GM18873 (cell line): ENCODE data around the gene NAT8L.

ENCODE experiments used
- ATAC-seq: cut with Tn5 transposase; IDR thresholded peaks from one replicate; pipeline ENCODE4 v1.9.1; 2021; ENCODE audit warnings: mild to moderate bottlenecking, moderate library complexity, moderate number of reproducible peaks; ENCODE audit not compliant: unreplicated experiment, low FRiP score

NAT8L gene

GRCh38 chr4:2062808-2063524 is 3.8 kb downstream of the NAT8L start:
- ATAC-seq = no peak

GRCh38 chr4:2063557-2064275 is 4.6 kb downstream of the NAT8L start:
- ATAC-seq = no peak

GRCh38 chr4:2064276-2064991 is 5.3 kb downstream of the NAT8L start:
- ATAC-seq = no peak

- no peak for ATAC-seq
Observed at GRCh38 chr4:2065106-2065930, 6.2 kb downstream of the NAT8L start.

GRCh38 chr4:2066011-2066551 is 7.0 kb downstream of the NAT8L start:
- ATAC-seq = no peak

GRCh38 chr4:2066571-2067445 is 7.7 kb downstream of the NAT8L start:
- ATAC-seq = no peak

GRCh38 chr4:2067446-2068197 is 8.5 kb downstream of the NAT8L start:
- no peak for ATAC-seq

GRCh38 chr4:2068198-2068470 is 9.0 kb downstream of the NAT8L start:
- no peak for ATAC-seq

- ATAC-seq = no peak
Observed at GRCh38 chr4:2068566-2068965, 9.4 kb downstream of the NAT8L start.

GRCh38 chr4:2069161-2069971 is 10.2 kb downstream of the NAT8L start:
- ATAC-seq = no peak

- ATAC-seq = no peak
Observed at GRCh38 chr4:2069986-2070385, 10.9 kb downstream of the NAT8L start.

GRCh38 chr4:2070421-2071251 is 11.5 kb downstream of the NAT8L start:
- no peak for ATAC-seq

- ATAC-seq = no peak
Observed at GRCh38 chr4:2071252-2071911, 12.3 kb downstream of the NAT8L start.

- no peak for ATAC-seq
Observed at GRCh38 chr4:2071912-2072867, 13.1 kb downstream of the NAT8L start.

- ATAC-seq = no peak
Observed at GRCh38 chr4:2072971-2073807, 14.1 kb downstream of the NAT8L start.
